ENCODE data around the gene CACNB4. TPM values are rescaled to one million over a fixed set of nuclear protein-coding genes. Genes with fewer than 3 reads are reported as not detected.

Gene CACNB4
- total RNA-seq, 1 experiment from 2014 or later, result 2.0 TPM

DNA sequence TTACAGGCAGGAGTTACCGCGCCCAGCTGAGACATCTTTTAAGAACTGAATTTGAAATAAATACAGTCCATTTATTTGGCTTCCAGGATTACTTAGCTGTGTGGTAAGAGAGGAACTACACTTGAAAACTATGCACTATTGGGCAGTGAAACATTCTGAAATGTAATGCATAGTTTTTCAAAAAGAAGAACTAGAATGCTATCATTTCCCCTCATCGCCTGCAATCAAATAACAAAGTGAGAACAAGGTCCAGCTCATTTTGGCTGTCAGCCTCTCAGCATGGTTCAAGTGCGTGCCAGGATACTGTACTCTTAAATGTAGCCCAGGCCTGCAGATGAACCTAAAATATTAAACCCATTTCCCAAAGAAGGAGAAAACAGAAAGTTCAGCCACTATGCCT is 194.0 kb downstream of the CACNB4 start:
- DNase-seq (ENCODE audit: low read depth, low spot score) (no peak), ATAC-seq (no peak)
- H3K9me2 ChIP-seq (ENCODE audit: insufficient read depth), result no peaks in the 10 kb centered on the region
- no peak overlapping the region for H2AFZ ChIP-seq (ENCODE audit: low read depth, low read length, poor library complexity, severe bottlenecking)
- RAD21 ChIA-PET (ENCODE audit: low non-redundant PET in 1 of 2, low total read pairs in 2 of 2, uncharacterized antibody in 2 of 2, unreplicated experiment in 2 of 2), result interaction anchor here in 1 of 2 experiments (0.6 kb wide), 1 partner anchor 1418 kb away, joined by 4 read pairs; no protein-coding TSS in a partner anchor
- H3K9me3 ChIP-seq (ENCODE audit: control insufficient read depth in 1 of 2, insufficient read depth in 1 of 2, low read depth in 1 of 2, low read length in 2 of 2), result no peaks in the 10 kb centered on the region
- H3K27ac ChIP-seq (ENCODE audit: low read depth, low read length), result no peak overlapping the region
- H4K20me1 ChIP-seq (ENCODE audit: insufficient read depth), result no peaks in the 10 kb centered on the region
- no peaks in the 10 kb centered on the region for H3K36me3 ChIP-seq (ENCODE audit: control insufficient read depth in 1 of 2, insufficient read depth in 2 of 2, low read length in 2 of 2)
- H3K4me3 ChIP-seq (replicated peaks in 1 of 2; ENCODE audit: low read depth in 1 of 2, low read length in 2 of 2), result no peak overlapping the region
- CTCF ChIA-PET, result no interaction called here
- H3K27me3 ChIP-seq (ENCODE audit: insufficient read depth, low read length), result no peaks in the 10 kb centered on the region
- H3K79me2 ChIP-seq (ENCODE audit: insufficient read depth, low read length), result no peaks in the 10 kb centered on the region
- POLR2A ChIA-PET, result no interaction called here
- TF ChIP-seq CBX3 (IDR thresholded peaks at IDR 0.05; ENCODE audit: low read depth), result no peak
- no peak for TF ChIP-seq SP1 (IDR thresholded peaks at IDR 0.05; ENCODE audit: low read depth)
- no peak for TF ChIP-seq POLR2A (IDR thresholded peaks at IDR 0.05; ENCODE audit: borderline replicate concordance, extremely low read depth, insufficient read depth, insufficient read length)
- no peak for TF ChIP-seq POLR2AphosphoS5 (IDR thresholded peaks at IDR 0.05; ENCODE audit: low read depth, low read length)
- TF ChIP-seq RAD21 (IDR thresholded peaks at IDR 0.05; ENCODE audit: low read depth), result no peak
- TF ChIP-seq ELF1 (IDR thresholded peaks at IDR 0.05; ENCODE audit: borderline replicate concordance, low read depth), result no peak
- no peak for TF ChIP-seq EGR1 (IDR thresholded peaks at IDR 0.05; ENCODE audit: low read depth)
- TF ChIP-seq, protein P1, sequence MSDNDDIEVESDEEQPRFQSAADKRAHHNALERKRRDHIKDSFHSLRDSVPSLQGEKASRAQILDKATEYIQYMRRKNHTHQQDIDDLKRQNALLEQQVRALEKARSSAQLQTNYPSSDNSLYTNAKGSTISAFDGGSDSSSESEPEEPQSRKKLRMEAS (IDR thresholded peaks at IDR 0.05), result no peak
- no peak for TF ChIP-seq CEBPB (IDR thresholded peaks at IDR 0.05; ENCODE audit: low read depth)
- TF ChIP-seq ZFX (IDR thresholded peaks at IDR 0.05), result no peak
- no peak for TF ChIP-seq EZH2phosphoT487 (IDR thresholded peaks at IDR 0.05; ENCODE audit: borderline replicate concordance)
- TF ChIP-seq, protein P2, sequence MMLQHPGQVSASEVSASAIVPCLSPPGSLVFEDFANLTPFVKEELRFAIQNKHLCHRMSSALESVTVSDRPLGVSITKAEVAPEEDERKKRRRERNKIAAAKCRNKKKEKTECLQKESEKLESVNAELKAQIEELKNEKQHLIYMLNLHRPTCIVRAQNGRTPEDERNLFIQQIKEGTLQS (IDR thresholded peaks at IDR 0.05), result no peak
- TF ChIP-seq, protein P3, sequence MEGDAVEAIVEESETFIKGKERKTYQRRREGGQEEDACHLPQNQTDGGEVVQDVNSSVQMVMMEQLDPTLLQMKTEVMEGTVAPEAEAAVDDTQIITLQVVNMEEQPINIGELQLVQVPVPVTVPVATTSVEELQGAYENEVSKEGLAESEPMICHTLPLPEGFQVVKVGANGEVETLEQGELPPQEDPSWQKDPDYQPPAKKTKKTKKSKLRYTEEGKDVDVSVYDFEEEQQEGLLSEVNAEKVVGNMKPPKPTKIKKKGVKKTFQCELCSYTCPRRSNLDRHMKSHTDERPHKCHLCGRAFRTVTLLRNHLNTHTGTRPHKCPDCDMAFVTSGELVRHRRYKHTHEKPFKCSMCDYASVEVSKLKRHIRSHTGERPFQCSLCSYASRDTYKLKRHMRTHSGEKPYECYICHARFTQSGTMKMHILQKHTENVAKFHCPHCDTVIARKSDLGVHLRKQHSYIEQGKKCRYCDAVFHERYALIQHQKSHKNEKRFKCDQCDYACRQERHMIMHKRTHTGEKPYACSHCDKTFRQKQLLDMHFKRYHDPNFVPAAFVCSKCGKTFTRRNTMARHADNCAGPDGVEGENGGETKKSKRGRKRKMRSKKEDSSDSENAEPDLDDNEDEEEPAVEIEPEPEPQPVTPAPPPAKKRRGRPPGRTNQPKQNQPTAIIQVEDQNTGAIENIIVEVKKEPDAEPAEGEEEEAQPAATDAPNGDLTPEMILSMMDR (IDR thresholded peaks at IDR 0.05 in 2 of 3, conservative IDR thresholded peaks at IDR 0.05 in 1 of 3; ENCODE audit: borderline replicate concordance in 1 of 3, insufficient read depth in 1 of 3, low read depth in 2 of 3, low read length in 2 of 3), result no peak
- no peak for TF ChIP-seq SIN3A (IDR thresholded peaks at IDR 0.05; ENCODE audit: low read depth)
- no TSS peak for BruUV-seq (replicated peaks)
- H3K9ac ChIP-seq (ENCODE audit: low read length), result no peak overlapping the region
- intact Hi-C loops (cut with micrococcal nuclease), result no loop called here
- no peaks in the 10 kb centered on the region for H3K4me1 ChIP-seq (ENCODE audit: control insufficient read depth in 1 of 2, insufficient read depth in 2 of 2, low read length in 2 of 2)
- H3K4me2 ChIP-seq (ENCODE audit: low read length), result no peak overlapping the region

Data from HCT116 (cell line).